Colonic mucosa (tissue), 4 donors: ENCODE results near the gene CEACAM8. TPM values are rescaled to one million over a fixed set of nuclear protein-coding genes. Genes with fewer than 3 reads are reported as not detected.

ENCODE experiments used
- DNase-seq: peaks from one replicate; pipeline ENCODE4 v3.0.0-alpha.2; 2020
- H3K27ac ChIP-seq: fragments of 200-600 bp; one replicate; pipeline ENCODE4 v1.8.0; 2021
- H3K27me3 ChIP-seq: fragments of 200-600 bp; one replicate; pipeline ENCODE4 v1.8.0; 2021
- H3K36me3 ChIP-seq: fragments of 200-600 bp; one replicate; pipeline ENCODE4 v1.8.0; 2021
- H3K4me1 ChIP-seq: fragments of 200-600 bp; one replicate; pipeline ENCODE4 v1.8.0; 2021; ENCODE audit warnings: mild to moderate bottlenecking
- H3K4me3 ChIP-seq: fragments of 200-600 bp; one replicate; pipeline ENCODE4 v1.8.0; 2021
- H3K9ac ChIP-seq, 2 donors: one replicate each; pipeline ENCODE4 v1.7.0; 2013; ENCODE audit warnings: control low read depth in 2 of 2, low read depth in 2 of 2, low read length in 2 of 2
- H3K9me3 ChIP-seq: fragments of 200-600 bp; one replicate; pipeline ENCODE4 v1.8.0; 2021
- intact Hi-C: fragments of 100-400 bp; cut with DNase I; formaldehyde crosslinking; loops from one replicate; pipeline ENCODE4 v1.14.1; 2022
- total RNA-seq, 2 donors: library from RNA; stranded (reverse); fragmentation: NEBNext Ultra II Directional in 1 of 2; extraction: Animal tissue kit (Norgen Biotek cat#: 25700) in 1 of 2; gene quantifications; one replicate each; pipeline ENCODE4 v1.2.1, GENCODE V29; 2021
- TF ChIP-seq, protein P1 (sequence below): fragments of 200-600 bp; IDR thresholded peaks from one replicate; pipeline ENCODE4 v1.8.0; 2022; ENCODE audit warnings: antibody characterized with exemption, mild to moderate bottlenecking
- donor health status: healthy.
- donor health status: DM: no; HTN: no; CAD: no.
- donor health status: DM: no; HTN: no; CAD: no.

The CEACAM8 gene
- total RNA-seq, 2 donors from 2014 or later = 0.85 to 2.3 TPM

DNA sequence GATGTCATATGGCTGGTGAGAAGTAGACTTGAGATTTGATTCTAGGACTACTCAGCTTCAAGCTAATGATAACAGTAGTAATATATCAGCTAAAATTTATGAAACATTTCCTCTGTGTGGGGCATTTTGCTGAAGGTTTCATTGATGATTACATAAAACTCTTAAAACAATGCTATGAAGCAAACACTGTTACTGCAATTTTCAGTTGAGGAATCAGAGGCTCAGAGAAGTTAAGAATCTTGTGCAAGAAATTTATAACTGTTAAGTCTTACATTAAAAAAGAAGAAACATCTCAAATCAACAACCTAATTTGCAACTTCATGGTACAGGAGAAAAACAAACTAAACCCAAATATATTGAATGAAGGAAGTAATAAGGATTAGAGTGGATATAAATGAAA, 10.3 kb downstream of the CEACAM8 start:
- no peak overlapping the region for H3K9ac ChIP-seq
- TF ChIP-seq, protein P1, sequence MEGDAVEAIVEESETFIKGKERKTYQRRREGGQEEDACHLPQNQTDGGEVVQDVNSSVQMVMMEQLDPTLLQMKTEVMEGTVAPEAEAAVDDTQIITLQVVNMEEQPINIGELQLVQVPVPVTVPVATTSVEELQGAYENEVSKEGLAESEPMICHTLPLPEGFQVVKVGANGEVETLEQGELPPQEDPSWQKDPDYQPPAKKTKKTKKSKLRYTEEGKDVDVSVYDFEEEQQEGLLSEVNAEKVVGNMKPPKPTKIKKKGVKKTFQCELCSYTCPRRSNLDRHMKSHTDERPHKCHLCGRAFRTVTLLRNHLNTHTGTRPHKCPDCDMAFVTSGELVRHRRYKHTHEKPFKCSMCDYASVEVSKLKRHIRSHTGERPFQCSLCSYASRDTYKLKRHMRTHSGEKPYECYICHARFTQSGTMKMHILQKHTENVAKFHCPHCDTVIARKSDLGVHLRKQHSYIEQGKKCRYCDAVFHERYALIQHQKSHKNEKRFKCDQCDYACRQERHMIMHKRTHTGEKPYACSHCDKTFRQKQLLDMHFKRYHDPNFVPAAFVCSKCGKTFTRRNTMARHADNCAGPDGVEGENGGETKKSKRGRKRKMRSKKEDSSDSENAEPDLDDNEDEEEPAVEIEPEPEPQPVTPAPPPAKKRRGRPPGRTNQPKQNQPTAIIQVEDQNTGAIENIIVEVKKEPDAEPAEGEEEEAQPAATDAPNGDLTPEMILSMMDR = no peak
- no peaks in the 10 kb centered on the region for H3K27me3 ChIP-seq
- intact Hi-C loops = no loop called here
- DNase-seq = no peak
- H3K36me3 ChIP-seq = no peaks in the 10 kb centered on the region
- no peak overlapping the region for H3K4me3 ChIP-seq
- H3K9me3 ChIP-seq = no peaks in the 10 kb centered on the region
- H3K27ac ChIP-seq = no peak overlapping the region
- no peaks in the 10 kb centered on the region for H3K4me1 ChIP-seq

DNA sequence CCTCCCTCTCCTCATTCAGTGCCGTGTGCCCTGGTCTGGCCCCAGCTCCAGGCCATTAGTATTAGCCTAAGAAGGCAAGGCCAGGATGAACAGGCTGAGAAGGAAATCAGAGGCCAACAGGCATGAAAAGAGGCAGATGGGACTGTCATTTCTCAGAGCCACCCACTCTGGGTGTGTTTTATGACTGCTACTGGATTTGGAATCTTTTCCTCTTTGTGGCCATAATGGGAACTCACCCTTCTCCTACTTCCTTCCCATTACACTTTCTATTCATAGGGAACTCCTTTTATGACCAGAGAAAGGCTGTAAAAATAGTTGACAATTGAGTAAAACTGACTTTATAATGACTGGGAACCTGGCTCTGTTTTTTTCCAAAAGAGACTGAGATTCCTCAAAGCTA, 17.7 kb downstream of the CEACAM8 start:
- no peaks in the 10 kb centered on the region for H3K4me1 ChIP-seq
- H3K4me3 ChIP-seq = no peak overlapping the region
- H3K9ac ChIP-seq = peak overlapping the region in 1 of 2 donors; percentile 51
- H3K27me3 ChIP-seq = no peaks in the 10 kb centered on the region
- DNase-seq = peak; percentile 69
- no peaks in the 10 kb centered on the region for H3K9me3 ChIP-seq
- peak overlapping the region; percentile 65 for H3K27ac ChIP-seq
- TF ChIP-seq, protein P1 = no peak
- H3K36me3 ChIP-seq = no peaks in the 10 kb centered on the region
- intact Hi-C loops = no loop called here

DNA sequence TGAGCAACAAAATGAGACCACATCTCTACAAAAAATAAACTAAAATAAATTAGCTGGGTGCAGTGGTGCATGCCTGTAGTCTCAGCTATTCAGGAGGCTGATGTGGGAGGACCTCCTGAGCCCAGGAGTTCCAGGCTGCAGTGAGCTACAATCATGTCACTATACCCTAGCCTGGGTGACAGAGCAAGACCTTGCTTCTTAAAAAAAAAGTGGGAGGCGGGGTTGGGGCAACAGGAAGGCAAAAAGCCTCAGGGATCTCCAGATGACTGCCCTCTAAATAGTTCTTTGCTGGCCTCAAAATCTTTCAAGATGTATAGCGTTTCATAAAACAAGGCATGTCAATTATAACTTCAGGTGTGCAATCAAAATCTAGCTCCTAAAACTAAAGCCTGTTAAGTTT, 18.5 kb downstream of the CEACAM8 start:
- H3K4me3 ChIP-seq = no peak overlapping the region
- no peak for DNase-seq
- no peaks in the 10 kb centered on the region for H3K36me3 ChIP-seq
- no peaks in the 10 kb centered on the region for H3K9me3 ChIP-seq
- no peaks in the 10 kb centered on the region for H3K27me3 ChIP-seq
- TF ChIP-seq, protein P1 = no peak
- intact Hi-C loops = no loop called here
- H3K4me1 ChIP-seq = no peaks in the 10 kb centered on the region
- H3K27ac ChIP-seq = peak overlapping the region; percentile 65
- H3K9ac ChIP-seq = no peak overlapping the region

DNA sequence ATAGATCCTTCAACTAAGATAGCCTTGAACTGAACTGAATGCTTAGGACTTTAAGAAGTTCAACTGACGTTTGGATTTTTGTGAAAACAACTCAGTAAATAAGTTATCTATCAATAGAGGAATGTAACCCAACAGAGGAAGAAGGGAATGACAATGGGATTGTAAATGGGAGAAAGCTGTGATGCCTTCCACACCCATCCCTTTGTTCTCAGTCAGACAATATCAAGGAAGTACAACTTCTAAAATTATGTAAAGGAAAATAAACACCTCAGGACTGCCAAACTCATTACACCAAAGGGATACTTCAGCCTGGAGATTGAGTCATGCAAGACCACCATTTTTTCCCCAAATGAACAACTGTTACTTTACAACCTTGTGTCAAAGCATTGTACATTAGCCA, 21.1 kb downstream of the CEACAM8 start:
- H3K36me3 ChIP-seq = no peaks in the 10 kb centered on the region
- H3K4me3 ChIP-seq = no peak overlapping the region
- TF ChIP-seq, protein P1 = no peak
- no peaks in the 10 kb centered on the region for H3K27me3 ChIP-seq
- H3K9me3 ChIP-seq = no peaks in the 10 kb centered on the region
- H3K4me1 ChIP-seq = no peaks in the 10 kb centered on the region
- DNase-seq = no peak
- H3K27ac ChIP-seq = peak overlapping the region; percentile 45
- no peak overlapping the region for H3K9ac ChIP-seq
- intact Hi-C loops = no loop called here

DNA sequence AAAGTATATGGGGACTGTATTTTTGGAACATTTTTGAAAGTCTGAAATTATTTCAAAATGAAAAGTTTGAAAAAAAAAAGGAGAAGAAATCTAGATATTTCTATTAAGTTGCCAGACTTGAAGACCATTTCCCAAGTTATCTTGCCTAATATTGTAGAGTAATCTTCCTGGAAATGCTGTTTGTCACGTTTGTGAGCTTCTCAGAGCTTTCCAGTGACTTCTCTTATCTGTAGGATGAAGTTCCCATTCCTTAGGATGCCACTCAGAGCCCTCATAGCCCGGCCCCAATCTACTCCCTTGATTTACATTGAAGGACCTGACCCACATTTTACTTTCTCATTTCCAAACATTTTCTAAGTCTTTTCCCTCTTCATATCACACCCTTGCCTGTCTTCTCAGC, 23.6 kb downstream of the CEACAM8 start:
- H3K27me3 ChIP-seq = no peaks in the 10 kb centered on the region
- H3K4me1 ChIP-seq = no peaks in the 10 kb centered on the region
- no peaks in the 10 kb centered on the region for H3K9me3 ChIP-seq
- H3K9ac ChIP-seq = no peak overlapping the region
- DNase-seq = no peak
- no peaks in the 10 kb centered on the region for H3K36me3 ChIP-seq
- H3K27ac ChIP-seq = no peak overlapping the region
- TF ChIP-seq, protein P1 = no peak
- intact Hi-C loops = no loop called here
- no peak overlapping the region for H3K4me3 ChIP-seq

DNA sequence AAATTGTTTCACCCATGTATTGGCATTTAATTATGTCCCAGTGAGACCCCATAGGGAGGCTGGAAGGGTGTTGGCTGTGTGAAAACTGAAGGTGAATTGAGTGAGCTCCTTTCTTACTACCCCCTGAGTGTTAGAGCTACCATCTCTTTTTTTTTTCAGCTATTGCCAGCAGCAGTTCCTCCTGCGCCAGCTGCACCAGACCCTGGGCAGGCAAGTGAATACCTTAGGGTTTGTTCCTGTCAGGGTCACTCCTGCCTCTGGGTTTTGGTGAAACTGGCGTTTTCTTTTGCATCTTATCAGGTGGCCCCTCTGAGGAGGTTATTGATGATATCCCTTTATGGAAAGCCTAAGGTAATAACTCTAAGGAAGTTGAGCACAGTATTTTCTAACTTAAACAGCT, 25.5 kb downstream of the CEACAM8 start:
- intact Hi-C loops = no loop called here
- Histone ChIP-seq H3K9me3 (no peaks in the 10 kb centered on the region), H3K36me3 (no peaks in the 10 kb centered on the region), H3K4me3 (no peak overlapping the region), H3K27me3 (no peaks in the 10 kb centered on the region), H3K9ac (no peak overlapping the region), H3K27ac (no peak overlapping the region), H3K4me1 (no peaks in the 10 kb centered on the region)
- no peak for DNase-seq
- TF ChIP-seq, protein P1 = no peak
